Glutamatergic neuron (in vitro differentiated cells): ENCODE data around the gene CEP112. TPM values are rescaled to one million over a fixed set of nuclear protein-coding genes. Genes with fewer than 3 reads are reported as not detected.

Experiments used
- DNase-seq: peaks from one replicate; pipeline ENCODE4 v3.0.0; 2022
- H3K27ac Mint-ChIP-seq: one replicate; pipeline ENCODE4 v1.8.0; 2020; ENCODE audit warnings: mild to moderate bottlenecking, mixed read lengths, inconsistent platforms; ENCODE audit not compliant: unreplicated experiment
- H3K27me3 Mint-ChIP-seq: one replicate; pipeline ENCODE4 v1.8.0; 2020; ENCODE audit warnings: mild to moderate bottlenecking, moderate library complexity, mixed read lengths, inconsistent platforms; ENCODE audit not compliant: unreplicated experiment
- H3K36me3 Mint-ChIP-seq: one replicate; pipeline ENCODE4 v1.8.0; 2020; ENCODE audit warnings: mild to moderate bottlenecking, mixed read lengths, inconsistent platforms; ENCODE audit not compliant: unreplicated experiment
- H3K4me1 Mint-ChIP-seq: one replicate; pipeline ENCODE4 v1.8.0; 2020; ENCODE audit warnings: mild to moderate bottlenecking, low read depth, mixed read lengths, inconsistent platforms; ENCODE audit not compliant: unreplicated experiment
- H3K4me3 Mint-ChIP-seq: one replicate; pipeline ENCODE4 v1.8.0; 2020; ENCODE audit warnings: mild to moderate bottlenecking, mixed read lengths, inconsistent platforms; ENCODE audit not compliant: unreplicated experiment
- H3K9me3 Mint-ChIP-seq: one replicate; pipeline ENCODE4 v1.8.0; 2020; ENCODE audit warnings: mild to moderate bottlenecking, moderate library complexity, mixed read lengths, inconsistent platforms; ENCODE audit not compliant: unreplicated experiment
- CTCF ChIP-seq: fragments of 200-600 bp; sonication (generic); IDR thresholded peaks from one replicate; pipeline ENCODE4 v1.5.0; 2021; ENCODE audit not compliant: partially characterized antibody, unreplicated experiment
- total RNA-seq: library from RNA; stranded (reverse); fragmentation: NEBNext Ultra II Directional; extraction: Animal tissue kit (Norgen Biotek cat#: 25700); gene quantifications from one replicate; pipeline ENCODE4 v1.2.1, GENCODE V29; 2021; ENCODE audit not compliant: unreplicated experiment

Gene CEP112
- total RNA-seq, 1 donor from 2014 or later, result 8.5 TPM

GRCh38 chr17:65891231-65891735, 300.6 kb downstream of the CEP112 start:
- H3K4me3 Mint-ChIP-seq, result no peak overlapping the region
- H3K36me3 Mint-ChIP-seq, result no peaks in the 10 kb centered on the region
- DNase-seq, result no peak
- no peaks in the 10 kb centered on the region for H3K9me3 Mint-ChIP-seq
- no peaks in the 10 kb centered on the region for H3K4me1 Mint-ChIP-seq
- no peaks in the 10 kb centered on the region for H3K27me3 Mint-ChIP-seq
- H3K27ac Mint-ChIP-seq, result no peak overlapping the region
- TF ChIP-seq CTCF, result no peak

GRCh38 chr17:65888649-65889048, 303.3 kb downstream of the CEP112 start:
- H3K9me3 Mint-ChIP-seq, result no peaks in the 10 kb centered on the region
- H3K4me1 Mint-ChIP-seq, result no peaks in the 10 kb centered on the region
- no peak overlapping the region for H3K27ac Mint-ChIP-seq
- H3K4me3 Mint-ChIP-seq, result no peak overlapping the region
- H3K27me3 Mint-ChIP-seq, result no peaks in the 10 kb centered on the region
- no peaks in the 10 kb centered on the region for H3K36me3 Mint-ChIP-seq
- DNase-seq, result no peak
- no peak for TF ChIP-seq CTCF

- Mint-ChIP-seq H3K4me1 (no peaks in the 10 kb centered on the region), H3K4me3 (no peak overlapping the region), H3K9me3 (no peaks in the 10 kb centered on the region), H3K36me3 (no peaks in the 10 kb centered on the region), H3K27ac (no peak overlapping the region), H3K27me3 (no peaks in the 10 kb centered on the region)
- no peak for TF ChIP-seq CTCF
- DNase-seq, result no peak
Measured at GRCh38 chr17:65886315-65887245, 305.4 kb downstream of the CEP112 start.

- no peak for TF ChIP-seq CTCF
- H3K4me3 Mint-ChIP-seq, result no peak overlapping the region
- no peak overlapping the region for H3K27ac Mint-ChIP-seq
Measured at GRCh38 chr17:65885541-65886312, 306.2 kb downstream of the CEP112 start.

GRCh38 chr17:65876985-65877384, 314.9 kb downstream of the CEP112 start:
- DNase-seq, result no peak
- H3K4me3 Mint-ChIP-seq, result no peak overlapping the region
- H3K27me3 Mint-ChIP-seq, result peaks cover 2% of the 10 kb centered on the region
- H3K27ac Mint-ChIP-seq, result no peak overlapping the region
- no peak for TF ChIP-seq CTCF
- no peaks in the 10 kb centered on the region for H3K4me1 Mint-ChIP-seq
- peaks cover 6% of the 10 kb centered on the region for H3K36me3 Mint-ChIP-seq
- H3K9me3 Mint-ChIP-seq, result no peaks in the 10 kb centered on the region

More at GRCh38 chr17:65885541-65886312, 306.2 kb downstream of the CEP112 start:
- Mint-ChIP-seq H3K4me1 (no peaks in the 10 kb centered on the region), H3K27me3 (no peaks in the 10 kb centered on the region), H3K36me3 (no peaks in the 10 kb centered on the region), H3K9me3 (no peaks in the 10 kb centered on the region)
- no peak for DNase-seq
